D721Med (cell line): ENCODE data around the gene ARF1.

Source experiments
- DNase-seq: peaks from one replicate; pipeline ENCODE4 v3.0.0; 2011; ENCODE audit warnings: low spot score; ENCODE audit not compliant: insufficient read length
- FAIRE-seq: peaks from 2 replicates; lab custom pipeline; 2011; peaks lifted over from hg19 to GRCh38; lab: Jason Lieb, UNC
- CTCF ChIP-seq: IDR thresholded peaks from 2 replicates; pipeline ENCODE4 v1.5.1; 2012; ENCODE audit warnings: mild to moderate bottlenecking, control low read depth; ENCODE audit not compliant: insufficient read depth; ENCODE audit errors: missing control alignments

The ARF1 gene

GRCh38 chr1:228062085-228062791, 20.3 kb upstream of the ARF1 start:
- no peak for TF ChIP-seq CTCF
- no peak for DNase-seq
- no peak for FAIRE-seq

GRCh38 chr1:228062812-228063211, 19.7 kb upstream of the ARF1 start:
- FAIRE-seq: no peak
- no peak for TF ChIP-seq CTCF
- DNase-seq: no peak

- TF ChIP-seq CTCF: no peak
- FAIRE-seq (no peak), DNase-seq (no peak)
These were observed 19.0 kb upstream of the ARF1 start for GRCh38 chr1:228063251-228064191.

GRCh38 chr1:228064296-228064695, 18.2 kb upstream of the ARF1 start:
- FAIRE-seq (no peak), DNase-seq (no peak)
- TF ChIP-seq CTCF: no peak

GRCh38 chr1:228064741-228065542, 17.6 kb upstream of the ARF1 start:
- no peak for TF ChIP-seq CTCF
- FAIRE-seq (no peak), DNase-seq (no peak)

GRCh38 chr1:228065543-228066347, 16.8 kb upstream of the ARF1 start:
- TF ChIP-seq CTCF: no peak
- FAIRE-seq (no peak), DNase-seq (no peak)
